ENCODE measurements around the gene RNF166.

DNA sequence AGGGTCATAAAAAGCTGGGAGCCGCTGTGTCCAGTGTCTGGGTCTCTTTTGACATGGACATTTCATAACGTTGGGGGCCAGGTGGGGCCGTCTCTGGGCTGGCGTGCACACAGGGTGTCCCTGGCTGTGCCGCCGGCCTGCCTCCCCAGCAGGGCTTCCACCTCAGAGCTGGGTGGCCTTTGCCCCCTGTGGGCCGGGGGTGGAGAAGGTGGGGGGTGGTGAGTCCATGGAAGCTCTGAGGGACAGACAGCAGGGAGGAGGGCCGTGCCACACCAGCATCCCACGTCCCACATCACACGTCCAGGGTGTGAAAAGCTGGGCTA is 19.0 kb downstream of the RNF166 start:
- TF ChIP-seq, protein P1, sequence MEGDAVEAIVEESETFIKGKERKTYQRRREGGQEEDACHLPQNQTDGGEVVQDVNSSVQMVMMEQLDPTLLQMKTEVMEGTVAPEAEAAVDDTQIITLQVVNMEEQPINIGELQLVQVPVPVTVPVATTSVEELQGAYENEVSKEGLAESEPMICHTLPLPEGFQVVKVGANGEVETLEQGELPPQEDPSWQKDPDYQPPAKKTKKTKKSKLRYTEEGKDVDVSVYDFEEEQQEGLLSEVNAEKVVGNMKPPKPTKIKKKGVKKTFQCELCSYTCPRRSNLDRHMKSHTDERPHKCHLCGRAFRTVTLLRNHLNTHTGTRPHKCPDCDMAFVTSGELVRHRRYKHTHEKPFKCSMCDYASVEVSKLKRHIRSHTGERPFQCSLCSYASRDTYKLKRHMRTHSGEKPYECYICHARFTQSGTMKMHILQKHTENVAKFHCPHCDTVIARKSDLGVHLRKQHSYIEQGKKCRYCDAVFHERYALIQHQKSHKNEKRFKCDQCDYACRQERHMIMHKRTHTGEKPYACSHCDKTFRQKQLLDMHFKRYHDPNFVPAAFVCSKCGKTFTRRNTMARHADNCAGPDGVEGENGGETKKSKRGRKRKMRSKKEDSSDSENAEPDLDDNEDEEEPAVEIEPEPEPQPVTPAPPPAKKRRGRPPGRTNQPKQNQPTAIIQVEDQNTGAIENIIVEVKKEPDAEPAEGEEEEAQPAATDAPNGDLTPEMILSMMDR (IDR thresholded peaks at IDR 0.05) = no peak
- TF ChIP-seq ZNF416 (CRISPR knock-in tag; IDR thresholded peaks at IDR 0.05) = no peak
- no peak for TF ChIP-seq ZNF232 (CRISPR knock-in tag; IDR thresholded peaks at IDR 0.05)
- TF ChIP-seq, protein P2, sequence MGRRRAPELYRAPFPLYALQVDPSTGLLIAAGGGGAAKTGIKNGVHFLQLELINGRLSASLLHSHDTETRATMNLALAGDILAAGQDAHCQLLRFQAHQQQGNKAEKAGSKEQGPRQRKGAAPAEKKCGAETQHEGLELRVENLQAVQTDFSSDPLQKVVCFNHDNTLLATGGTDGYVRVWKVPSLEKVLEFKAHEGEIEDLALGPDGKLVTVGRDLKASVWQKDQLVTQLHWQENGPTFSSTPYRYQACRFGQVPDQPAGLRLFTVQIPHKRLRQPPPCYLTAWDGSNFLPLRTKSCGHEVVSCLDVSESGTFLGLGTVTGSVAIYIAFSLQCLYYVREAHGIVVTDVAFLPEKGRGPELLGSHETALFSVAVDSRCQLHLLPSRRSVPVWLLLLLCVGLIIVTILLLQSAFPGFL (CRISPR knock-in tag; IDR thresholded peaks at IDR 0.05; ENCODE audit: borderline replicate concordance) = no peak
- TF ChIP-seq, protein P3, sequence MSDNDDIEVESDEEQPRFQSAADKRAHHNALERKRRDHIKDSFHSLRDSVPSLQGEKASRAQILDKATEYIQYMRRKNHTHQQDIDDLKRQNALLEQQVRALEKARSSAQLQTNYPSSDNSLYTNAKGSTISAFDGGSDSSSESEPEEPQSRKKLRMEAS (CRISPR knock-in tag; IDR thresholded peaks at IDR 0.05) = no peak
- TF ChIP-seq ZNF671 (CRISPR knock-in tag; IDR thresholded peaks at IDR 0.05) = no peak
- TF ChIP-seq, protein P4, sequence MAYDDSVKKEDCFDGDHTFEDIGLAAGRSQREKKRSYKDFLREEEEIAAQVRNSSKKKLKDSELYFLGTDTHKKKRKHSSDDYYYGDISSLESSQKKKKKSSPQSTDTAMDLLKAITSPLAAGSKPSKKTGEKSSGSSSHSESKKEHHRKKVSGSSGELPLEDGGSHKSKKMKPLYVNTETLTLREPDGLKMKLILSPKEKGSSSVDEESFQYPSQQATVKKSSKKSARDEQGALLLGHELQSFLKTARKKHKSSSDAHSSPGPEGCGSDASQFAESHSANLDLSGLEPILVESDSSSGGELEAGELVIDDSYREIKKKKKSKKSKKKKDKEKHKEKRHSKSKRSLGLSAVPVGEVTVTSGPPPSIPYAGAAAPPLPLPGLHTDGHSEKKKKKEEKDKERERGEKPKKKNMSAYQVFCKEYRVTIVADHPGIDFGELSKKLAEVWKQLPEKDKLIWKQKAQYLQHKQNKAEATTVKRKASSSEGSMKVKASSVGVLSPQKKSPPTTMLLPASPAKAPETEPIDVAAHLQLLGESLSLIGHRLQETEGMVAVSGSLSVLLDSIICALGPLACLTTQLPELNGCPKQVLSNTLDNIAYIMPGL (CRISPR knock-in tag; IDR thresholded peaks at IDR 0.05) = no peak

Measured in WTC11 (cell line).